GM20000 (cell line): ENCODE results near the gene GRIK4.

Experiments used
- DNase-seq: peaks from one replicate; pipeline ENCODE4 v3.0.0; 2012; ENCODE audit warnings: low spot score
- CTCF ChIP-seq: IDR thresholded peaks from 2 replicates; pipeline ENCODE4 v1.5.1; 2012; ENCODE audit warnings: mild to moderate bottlenecking, control low read depth; ENCODE audit errors: extremely low read depth, missing control alignments

GRIK4 gene

GRCh38 chr11:120923866-120924508 lies 412.4 kb downstream of the GRIK4 start:
- no peak for TF ChIP-seq CTCF
- DNase-seq, result no peak

DNA sequence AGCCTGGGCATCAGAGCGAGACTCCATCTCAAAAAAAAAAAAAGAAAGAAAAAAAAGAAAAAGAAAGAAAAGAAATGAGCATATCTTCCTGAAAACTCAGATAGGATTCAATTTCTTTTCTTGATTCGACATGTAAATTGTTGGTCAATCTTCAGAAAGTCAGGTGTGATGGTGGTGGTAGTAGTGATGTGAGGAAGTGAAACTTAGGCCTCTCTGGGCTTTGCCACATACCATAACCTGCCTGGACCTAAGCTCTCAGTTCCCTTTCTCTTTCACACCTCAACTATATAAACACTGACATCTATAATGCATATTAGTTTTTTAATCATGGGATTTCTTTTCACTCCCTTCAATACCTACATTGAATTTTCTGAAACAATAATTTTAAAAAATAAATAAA lies 414.4 kb downstream of the GRIK4 start:
- peak; percentile 86 for DNase-seq
- no peak for TF ChIP-seq CTCF

DNA sequence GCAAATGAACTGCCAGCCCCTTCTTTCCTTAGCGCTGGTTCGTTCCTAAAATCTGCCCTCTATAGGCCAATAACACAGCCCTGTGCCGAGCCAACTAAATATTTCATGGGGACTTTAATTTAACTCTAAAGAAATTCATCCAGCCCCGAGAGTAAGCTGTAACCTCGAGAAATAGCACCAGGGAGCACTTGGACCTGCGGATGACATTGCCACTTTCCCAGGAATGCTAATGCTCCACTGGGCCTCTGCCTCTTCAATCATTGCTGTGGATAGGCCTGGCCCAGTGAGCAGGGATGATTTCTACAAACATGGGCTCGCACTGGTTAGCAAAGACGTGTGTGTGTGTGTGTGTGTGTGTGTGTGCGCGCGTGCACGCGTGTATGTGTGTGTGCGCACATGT lies 417.1 kb downstream of the GRIK4 start:
- no peak for TF ChIP-seq CTCF
- DNase-seq, result no peak

DNA sequence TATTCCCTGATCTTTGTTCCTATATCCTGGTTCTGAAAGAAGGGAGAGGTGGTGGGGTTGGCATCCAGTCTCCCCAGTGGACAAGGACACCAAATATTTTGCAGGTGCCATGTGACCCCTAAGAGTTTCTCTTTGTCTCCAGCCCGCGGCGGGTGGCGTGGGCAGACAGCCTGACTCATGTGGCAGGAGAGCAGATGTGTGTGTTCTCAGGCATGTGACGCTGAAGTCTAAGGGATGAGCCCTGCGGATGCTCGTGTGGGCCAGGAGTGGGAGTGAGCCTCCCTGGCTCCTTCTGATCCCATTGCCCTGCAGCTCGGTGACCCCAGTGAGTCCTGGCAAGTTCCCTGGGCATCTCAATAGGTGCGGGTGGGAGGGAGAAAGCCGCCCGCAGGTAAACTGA lies 417.5 kb downstream of the GRIK4 start:
- TF ChIP-seq CTCF, result no peak
- DNase-seq, result no peak

DNA sequence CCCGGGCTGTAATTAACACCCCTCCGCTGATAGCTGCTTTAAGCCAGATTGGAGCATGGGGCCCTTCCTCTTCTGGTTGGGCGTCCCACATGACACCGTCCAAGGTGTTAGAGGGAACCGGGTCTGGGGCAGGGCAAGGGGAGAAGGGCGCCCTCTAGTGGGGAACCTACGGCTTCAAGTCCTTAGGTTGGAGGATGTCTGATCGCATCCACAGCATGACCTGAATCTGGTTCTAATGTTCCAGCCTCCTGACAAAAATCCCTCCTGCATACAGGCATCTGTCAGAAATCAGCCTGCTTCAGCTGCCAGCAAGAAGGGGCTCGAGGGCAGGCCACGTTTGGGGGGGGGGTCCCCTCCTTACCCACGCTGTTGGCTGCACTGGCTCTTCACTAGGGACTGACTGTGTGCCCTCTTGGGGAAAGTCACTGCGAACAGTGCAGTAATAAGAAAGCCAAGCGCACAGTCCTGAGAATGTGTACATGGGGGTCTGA lies 418.2 kb downstream of the GRIK4 start:
- peak; percentile 66 for DNase-seq
- peak; percentile 63 for TF ChIP-seq CTCF

GRCh38 chr11:120931057-120931779 lies 419.7 kb downstream of the GRIK4 start:
- TF ChIP-seq CTCF, result peak; percentile 3
- no peak for DNase-seq

DNA sequence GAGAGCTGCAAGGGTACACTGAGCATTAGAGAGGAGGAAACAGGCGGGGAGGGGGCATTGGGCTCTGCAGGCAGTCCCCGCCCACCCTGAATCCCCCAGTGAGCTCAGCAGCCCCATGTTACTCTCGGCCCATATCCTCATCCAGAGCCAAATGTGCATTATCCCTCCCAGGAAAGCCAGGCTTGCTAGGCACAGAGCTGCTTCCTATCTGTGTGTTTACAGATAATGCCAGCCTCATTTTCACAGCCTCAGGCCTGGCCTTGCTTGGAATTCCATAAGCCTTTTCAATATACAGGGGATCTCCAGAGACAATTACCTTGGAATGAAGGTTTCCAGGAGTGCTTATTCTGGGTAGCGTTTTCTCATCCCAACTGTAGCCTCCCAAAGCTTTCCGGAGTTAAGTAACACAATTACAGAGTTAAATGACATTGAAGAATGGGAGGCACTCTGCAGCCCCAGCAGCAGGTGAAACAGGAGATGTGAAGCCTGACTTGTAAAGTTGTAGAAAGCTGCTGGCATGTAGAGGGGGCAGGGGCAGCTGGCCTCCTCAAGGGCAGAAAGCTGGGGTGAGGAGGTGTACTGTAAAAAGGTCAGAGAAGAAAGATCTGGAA lies 420.9 kb downstream of the GRIK4 start:
- TF ChIP-seq CTCF, result no peak
- DNase-seq, result no peak
